HG02981 (cell line): ENCODE results near the gene ADCY1.

Source experiments
- ATAC-seq: cut with Tn5 transposase; IDR thresholded peaks from one replicate; pipeline ENCODE4 v1.9.1; 2021; ENCODE audit warnings: mild to moderate bottlenecking, moderate library complexity; ENCODE audit not compliant: unreplicated experiment

ADCY1 gene

DNA sequence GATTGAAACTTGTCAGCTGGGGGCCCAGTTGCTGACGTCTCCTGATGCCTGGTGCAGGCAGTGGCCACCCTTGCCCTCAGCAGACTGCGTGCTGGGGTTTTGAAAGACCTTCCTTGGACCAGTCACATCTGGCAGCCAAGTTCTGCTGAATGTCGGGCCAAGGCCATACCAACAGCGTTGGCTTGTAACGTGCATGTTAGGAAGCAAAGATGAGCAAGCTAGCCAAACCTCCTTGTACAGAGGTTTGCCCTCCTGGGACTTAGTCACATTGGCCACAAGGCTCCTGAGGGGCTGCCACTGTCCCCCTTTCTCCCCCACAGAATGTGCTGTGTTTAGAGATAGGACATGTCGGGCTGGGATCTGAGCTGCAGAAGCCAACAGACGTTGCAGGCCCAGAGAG, 49.0 kb downstream of the ADCY1 start:
- no peak for ATAC-seq

- no peak for ATAC-seq
Measured at GRCh38 chr7:45623740-45624391, 49.7 kb downstream of the ADCY1 start.

DNA sequence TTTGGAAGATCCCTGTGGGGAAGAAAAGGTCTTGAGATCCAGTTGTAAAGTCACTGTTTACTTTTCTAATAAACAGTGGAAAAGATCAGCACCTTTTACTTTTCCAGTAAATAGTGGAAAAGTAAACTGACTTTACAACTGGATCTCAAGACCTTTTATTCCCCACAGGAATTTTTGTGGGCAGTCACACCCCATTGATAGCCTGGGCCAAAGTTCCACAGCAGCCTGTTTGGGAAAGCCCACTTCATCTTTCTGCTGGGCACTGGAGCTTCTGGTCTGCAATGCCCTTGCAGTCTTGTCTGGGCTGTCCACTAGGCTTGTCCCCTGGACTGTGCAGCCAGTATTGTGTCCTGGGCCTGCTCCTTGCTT, 50.2 kb downstream of the ADCY1 start:
- no peak for ATAC-seq

- no peak for ATAC-seq
Measured at GRCh38 chr7:45625067-45625466, 50.9 kb downstream of the ADCY1 start.

GRCh38 chr7:45625714-45626440, 51.7 kb downstream of the ADCY1 start:
- ATAC-seq = no peak

- no peak for ATAC-seq
Measured at GRCh38 chr7:45626441-45627430, 52.6 kb downstream of the ADCY1 start.

DNA sequence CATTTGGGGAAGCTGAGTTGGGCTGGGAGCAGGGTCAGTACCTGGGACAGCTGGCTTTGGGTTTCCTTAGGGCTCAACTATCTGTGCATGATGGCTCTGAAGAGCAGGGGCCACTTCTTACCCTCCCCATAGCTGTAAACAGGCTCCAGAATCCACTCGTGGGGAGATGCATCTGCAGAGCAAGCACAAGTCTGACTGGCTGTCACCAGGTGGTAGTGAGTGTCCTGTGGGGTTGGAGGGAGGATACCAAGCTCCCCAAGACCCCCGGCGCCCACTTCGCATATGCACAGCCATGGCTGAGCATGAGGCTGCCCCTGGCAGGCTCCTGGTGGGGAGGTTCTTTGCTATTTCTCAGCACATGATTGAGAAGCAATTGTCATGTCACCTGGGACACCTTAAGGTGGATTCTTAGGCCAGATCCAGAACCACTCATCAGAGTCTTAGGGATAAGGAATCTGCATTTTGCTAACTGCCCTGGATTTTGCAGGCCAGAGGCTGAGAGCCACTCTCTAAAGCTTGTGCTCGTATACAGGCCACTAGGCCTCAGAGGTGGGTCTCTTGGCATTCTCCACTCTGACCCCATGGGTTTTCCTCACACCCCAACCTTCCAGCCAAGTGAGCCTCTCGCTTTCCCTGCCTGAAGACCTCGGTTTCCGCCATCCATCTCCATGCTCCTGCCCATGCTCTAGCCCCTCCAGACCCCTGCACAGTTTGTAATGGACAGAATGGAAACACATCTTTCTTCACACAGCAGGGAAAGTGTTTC, 53.7 kb downstream of the ADCY1 start:
- ATAC-seq = no peak

- ATAC-seq = no peak
Measured at GRCh38 chr7:45631569-45631968, 57.4 kb downstream of the ADCY1 start.

- ATAC-seq = no peak
Measured at GRCh38 chr7:45636733-45637132, 62.6 kb downstream of the ADCY1 start.

DNA sequence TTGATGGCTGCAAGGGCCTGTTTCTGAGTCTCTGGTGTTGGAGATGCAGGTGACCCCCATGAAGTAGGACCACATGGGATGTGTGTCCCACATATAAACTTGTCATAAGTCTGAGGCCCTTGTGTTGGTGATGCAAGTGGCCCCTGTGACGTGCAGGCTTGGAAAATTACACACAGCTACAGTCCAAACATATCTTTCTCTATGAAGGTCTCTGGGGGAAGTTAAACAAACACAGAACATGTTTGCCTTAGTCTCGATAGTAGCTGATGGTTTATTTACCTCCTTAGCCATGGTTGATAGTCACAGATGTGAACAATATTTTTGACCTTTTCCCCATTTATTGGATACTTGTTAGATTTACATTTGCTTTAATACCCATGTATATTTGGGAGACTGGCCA, 64.7 kb downstream of the ADCY1 start:
- no peak for ATAC-seq

DNA sequence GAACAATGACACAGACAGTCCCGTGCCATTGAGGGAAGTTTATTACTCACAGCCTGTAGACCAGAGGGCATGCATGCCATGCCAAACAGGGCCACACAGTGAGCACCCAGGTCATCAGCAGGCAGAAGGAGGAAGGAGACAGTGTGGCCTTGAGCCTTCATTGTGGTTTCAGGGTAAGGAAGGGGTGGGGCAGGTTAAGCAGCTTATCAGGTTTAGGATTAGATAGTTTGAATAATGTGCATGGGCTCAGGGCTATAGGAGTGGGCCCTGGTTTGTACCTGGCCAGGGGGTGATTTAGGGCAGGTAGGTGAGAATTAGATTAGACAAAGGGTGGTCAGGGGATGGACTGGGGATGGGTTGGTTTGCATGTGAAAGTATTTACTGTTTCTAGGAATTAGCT, 67.9 kb downstream of the ADCY1 start:
- no peak for ATAC-seq

GRCh38 chr7:45643630-45644029, 69.5 kb downstream of the ADCY1 start:
- ATAC-seq = no peak

DNA sequence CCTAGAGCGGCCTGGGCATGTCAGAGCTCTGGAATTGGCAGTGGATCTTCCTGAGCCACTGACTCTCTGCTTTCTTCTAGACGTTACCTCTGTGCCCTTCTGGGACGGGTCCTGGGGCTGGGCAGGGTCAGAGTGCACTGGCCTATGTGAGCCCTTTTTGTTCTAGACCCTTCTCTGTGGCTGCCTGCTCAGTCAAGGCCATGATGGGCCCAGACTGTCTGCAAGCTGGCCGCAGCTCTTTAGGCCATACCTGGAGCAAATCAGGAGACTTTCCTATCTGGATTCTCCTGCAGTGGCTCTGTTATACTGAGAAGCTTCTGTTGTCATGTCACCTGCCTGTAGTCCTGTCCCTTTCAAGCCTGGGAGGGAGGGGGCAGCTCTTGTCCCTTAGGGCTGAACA, 70.1 kb downstream of the ADCY1 start:
- ATAC-seq = no peak

GRCh38 chr7:45645141-45645969, 71.2 kb downstream of the ADCY1 start:
- ATAC-seq = no peak

- ATAC-seq = no peak
Measured at GRCh38 chr7:45646207-45646821, 72.1 kb downstream of the ADCY1 start.

GRCh38 chr7:45646996-45647825, 73.0 kb downstream of the ADCY1 start:
- no peak for ATAC-seq

GRCh38 chr7:45647967-45648670, 74.0 kb downstream of the ADCY1 start:
- no peak for ATAC-seq

DNA sequence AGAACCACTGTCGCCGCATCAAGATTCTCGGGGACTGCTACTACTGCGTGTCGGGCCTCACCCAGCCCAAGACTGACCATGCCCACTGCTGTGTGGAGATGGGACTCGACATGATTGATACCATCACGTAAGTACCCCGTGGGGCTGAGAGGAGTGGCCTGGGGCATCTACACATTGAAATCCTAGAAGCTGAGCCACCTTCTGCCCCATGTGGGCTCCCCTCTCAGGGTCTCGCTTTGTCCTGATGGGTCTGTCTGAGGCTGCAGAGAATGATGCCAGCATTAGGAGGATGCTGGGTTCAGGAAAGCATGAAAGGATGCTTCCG, 74.5 kb downstream of the ADCY1 start:
- no peak for ATAC-seq
